K562 (cell line): Measurements from ENCODE around the gene CCNJL.

Source experiments
- EZH2 ChIP-seq: IDR thresholded peaks from 2 replicates; pipeline ENCODE4 v1.6.1; 2012; ENCODE audit warnings: low read depth, mild to moderate bottlenecking, inconsistent platforms, low read length, borderline replicate concordance
- PRDM10 ChIP-seq: fragments of 450-650 bp; IDR thresholded peaks from 2 replicates; pipeline ENCODE4 v1.6.1; 2018; ENCODE audit not compliant: partially characterized antibody
- RAD21 ChIP-seq, 2 experiments: fragments of 250-450 bp in 1 of 2; fragments of 450-650 bp in 1 of 2; sonication (Bioruptor Pico) in 1 of 2; formaldehyde crosslinking in 1 of 2; IDR thresholded peaks in 1 of 2; conservative IDR thresholded peaks in 1 of 2; 2 replicates each; pipeline versions ENCODE4 v1.4.0 to v1.8.0; 2020 to 2022; ENCODE audit warnings: mild to moderate bottlenecking in 2 of 2, moderate library complexity in 1 of 2
- TGIF2 ChIP-seq: sonication (generic); formaldehyde crosslinking; IDR thresholded peaks from 2 replicates; pipeline ENCODE4 v1.8.1; 2022; ENCODE audit warnings: mild to moderate bottlenecking, missing genetic modification reagents, moderate library complexity
- ZBTB43 ChIP-seq: sonication (generic); formaldehyde crosslinking; IDR thresholded peaks from 2 replicates; pipeline ENCODE4 v1.8.0; 2023; ENCODE audit warnings: mild to moderate bottlenecking, missing genetic modification reagents
- ZNF239 ChIP-seq: fragments of 250-450 bp; sonication (Bioruptor Pico); IDR thresholded peaks from 2 replicates; pipeline ENCODE4 v1.4.0; 2020; ENCODE audit warnings: mild to moderate bottlenecking
- ZNF511 ChIP-seq: sonication (generic); formaldehyde crosslinking; IDR thresholded peaks from 2 replicates; pipeline ENCODE4 v1.8.0; 2022; ENCODE audit warnings: mild to moderate bottlenecking, missing genetic modification reagents

GRCh38 chr5:160280384-160281095, 31.8 kb downstream of the CCNJL start:
- no peak for TF ChIP-seq TGIF2
- TF ChIP-seq ZBTB43: no peak
- no peak for TF ChIP-seq ZNF511
- no peak for TF ChIP-seq EZH2
- TF ChIP-seq ZNF239 (CRISPR knock-in tag): no peak
- no peak for TF ChIP-seq PRDM10
- no peak for TF ChIP-seq RAD21 (CRISPR knock-in tag; conservative IDR thresholded peaks at IDR 0.05 in 1 of 2, IDR thresholded peaks at IDR 0.05 in 1 of 2)
